Heart right ventricle (tissue), 16 donors: Measurements from ENCODE around the gene CAMKMT. TPM values are rescaled to one million over a fixed set of nuclear protein-coding genes. Genes with fewer than 3 reads are reported as not detected.
A peak's percentile ranks its signal among the peaks of the same experiment; 100 is the strongest.

Source experiments
- ATAC-seq, 8 donors: fragments of 200-7000 bp; cut with Tn5 transposase; one replicate each; pipeline ENCODE4 v1.9.1; 2020; ENCODE audit warnings: mild to moderate bottlenecking in 8 of 8, moderate library complexity in 8 of 8, moderate number of reproducible peaks in 1 of 8
- DNase-seq, 2 donors: peaks; one replicate each; pipeline ENCODE4 v3.0.0-alpha.2; 2020
- H3K27ac ChIP-seq, 10 donors: fragments of 200-600 bp; sonication (generic) in 2 of 10; one replicate each; pipeline versions ENCODE4 v1.5.0 to v1.8.0; 2020 to 2022; ENCODE audit warnings: mild to moderate bottlenecking in 3 of 10
- H3K27me3 ChIP-seq, 7 donors: fragments of 200-600 bp; one replicate each; pipeline ENCODE4 v1.8.0; 2021 to 2022; ENCODE audit warnings: mild to moderate bottlenecking in 2 of 7
- H3K36me3 ChIP-seq, 9 donors: fragments of 200-600 bp; sonication (generic) in 1 of 9; one replicate each; pipeline versions ENCODE4 v1.5.0 to v1.8.0; 2020 to 2022; ENCODE audit warnings: mild to moderate bottlenecking in 2 of 9
- H3K4me1 ChIP-seq, 9 donors: fragments of 200-600 bp; sonication (generic) in 1 of 9; one replicate each; pipeline versions ENCODE4 v1.5.0 to v1.8.0; 2020 to 2022; ENCODE audit warnings: mild to moderate bottlenecking in 4 of 9
- H3K4me3 ChIP-seq, 10 donors: fragments of 200-600 bp; sonication (generic) in 2 of 10; one replicate each; pipeline versions ENCODE4 v1.5.0 to v1.8.0; 2020 to 2022; ENCODE audit warnings: mild to moderate bottlenecking in 7 of 10, moderate library complexity in 2 of 10
- H3K9me3 ChIP-seq, 11 donors: fragments of 200-600 bp in 10 of 11; sonication (generic) in 2 of 11; one replicate each; pipeline versions ENCODE4 v1.5.0 to v1.8.0; 2013 to 2022; ENCODE audit warnings: mild to moderate bottlenecking in 2 of 11, control low read depth in 1 of 11, moderate library complexity in 1 of 11
- WGBS, 2 donors: extraction: QIAGEN DNeasy Blood & Tissue Kit; methylation state at CpG; one replicate each; pipeline ENCODE4 v1.1.7; 2013; ENCODE audit warnings: inconsistent platforms in 1 of 2; 5-methylcytosine and 5-hydroxymethylcytosine counted together
- intact Hi-C, 10 donors: fragments of 100-400 bp; cut with DNase I; formaldehyde crosslinking; loops; one replicate each; pipeline versions ENCODE4 v1.11.1 to v1.14.2; 2022
- polyA plus RNA-seq, 2 donors: library from polyadenylated mRNA; stranded (reverse); fragments of 200-250 nt; gene quantifications; one replicate each; pipeline ENCODE4 v1.2.3, GENCODE V29; 2013
- total RNA-seq, 10 donors: library from RNA; stranded (reverse); fragmentation: NEBNext Ultra II Directional in 3 of 10; extraction: Animal tissue kit (Norgen Biotek cat#: 25700) in 3 of 10; gene quantifications; one replicate each; pipeline versions ENCODE4 v1.2.1 to v1.2.4, GENCODE V29; 2021 to 2023
- TF ChIP-seq, protein P1 (sequence below), 9 donors: fragments of 200-600 bp; sonication (generic) in 2 of 9; IDR thresholded peaks; one replicate each; pipeline versions ENCODE4 v1.5.0 to v1.8.0; 2021 to 2022; ENCODE audit warnings: antibody characterized with exemption in 9 of 9, mild to moderate bottlenecking in 5 of 9, moderate library complexity in 1 of 9
- donor health status: Arrhythmogenic right ventricular cardiomyopathy.
- donor health status: ischemic (EF 13 %, LVEDD 7.1; RV severe dilation, severe dysfunction).
- donor health status: healthy with polysubstance abuse.
- donor health status: DM: no; HTN: yes; CAD: no.
- donor health status: DM: no; HTN: no; CAD: no.
- donor health status: ischemic (EF 25% LVEDD 6.9; RV normal size, moderate dysfunction).
- donor health status: ischemic (EF 25% LVEDD 5.7; RV mildly dilated, moderate dysfunction).
- donor health status: healthy.
- donor health status: DM: yes; HTN: yes; CAD: no.
- donor health status: Ischemic cardiomyopathy.
- donor health status: ischemic (EF 35%, LVEDD 5.7; RV mildly dilated, moderate dysfunction).
- donor health status: nonischemic (EF 11% LVEDD 7.7; RV severe dilation, severe dysfunction).
- donor health status: DM: yes; HTN: yes; CAD: no.
- donor health status: PGD.
- donor health status: ischemic (EF 29% LVEDD 5.4; RV normal size, mild dysfunction).
- donor health status: nonischemic (EF 23%, LVEDD 6.1; RV moderate dilation, normal function).

Gene CAMKMT
- total and polyA plus RNA-seq, 12 donors = 4.1 to 6.4 (median 4.8) TPM

DNA sequence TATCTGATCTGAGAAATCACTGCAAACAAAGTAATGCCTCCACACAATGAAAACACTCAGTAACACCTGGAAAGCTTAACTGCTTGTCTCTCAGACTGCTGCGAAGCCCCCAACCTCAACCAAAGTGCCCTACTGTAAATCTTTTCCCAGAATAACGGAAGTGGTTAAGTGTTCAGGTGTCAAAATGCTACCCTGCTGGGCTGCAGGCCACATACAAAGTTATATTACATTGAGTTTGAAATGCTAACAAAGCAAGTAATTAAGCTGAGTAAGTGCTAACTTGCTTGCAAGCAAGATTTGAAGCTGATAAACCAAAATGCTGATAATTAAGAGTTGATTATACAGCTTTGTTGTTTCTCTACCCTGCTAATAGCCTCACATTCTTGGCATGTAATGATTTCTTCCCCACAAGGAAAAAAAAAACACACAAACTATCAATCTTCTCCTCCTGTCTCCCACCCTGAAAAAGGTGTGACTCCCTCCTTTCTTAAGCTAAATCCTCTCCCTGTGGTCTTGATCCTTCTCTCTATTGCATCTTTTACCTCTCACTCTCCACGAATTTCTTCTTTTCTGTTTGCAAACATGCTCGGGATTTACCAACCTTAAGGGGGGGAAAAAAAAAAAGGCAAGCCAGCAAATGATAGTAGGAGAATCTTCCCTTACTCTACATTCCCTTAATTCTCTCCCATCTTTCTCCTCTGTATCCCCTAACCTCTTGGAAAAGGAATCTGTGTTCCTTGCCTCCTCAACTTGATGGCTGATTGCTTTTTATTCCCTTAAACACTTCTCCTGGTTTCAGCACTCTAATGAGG is 312.9 kb downstream of the CAMKMT start:
- intact Hi-C loops = no loop called here
- Histone ChIP-seq H3K9me3 (no peaks in the 10 kb centered on the region), H3K4me1 (no peaks in the 10 kb centered on the region), H3K27ac (no peak overlapping the region), H3K36me3 (no peaks in the 10 kb centered on the region), H3K27me3 (no peaks in the 10 kb centered on the region), H3K4me3 (no peak overlapping the region)
- TF ChIP-seq, protein P1, sequence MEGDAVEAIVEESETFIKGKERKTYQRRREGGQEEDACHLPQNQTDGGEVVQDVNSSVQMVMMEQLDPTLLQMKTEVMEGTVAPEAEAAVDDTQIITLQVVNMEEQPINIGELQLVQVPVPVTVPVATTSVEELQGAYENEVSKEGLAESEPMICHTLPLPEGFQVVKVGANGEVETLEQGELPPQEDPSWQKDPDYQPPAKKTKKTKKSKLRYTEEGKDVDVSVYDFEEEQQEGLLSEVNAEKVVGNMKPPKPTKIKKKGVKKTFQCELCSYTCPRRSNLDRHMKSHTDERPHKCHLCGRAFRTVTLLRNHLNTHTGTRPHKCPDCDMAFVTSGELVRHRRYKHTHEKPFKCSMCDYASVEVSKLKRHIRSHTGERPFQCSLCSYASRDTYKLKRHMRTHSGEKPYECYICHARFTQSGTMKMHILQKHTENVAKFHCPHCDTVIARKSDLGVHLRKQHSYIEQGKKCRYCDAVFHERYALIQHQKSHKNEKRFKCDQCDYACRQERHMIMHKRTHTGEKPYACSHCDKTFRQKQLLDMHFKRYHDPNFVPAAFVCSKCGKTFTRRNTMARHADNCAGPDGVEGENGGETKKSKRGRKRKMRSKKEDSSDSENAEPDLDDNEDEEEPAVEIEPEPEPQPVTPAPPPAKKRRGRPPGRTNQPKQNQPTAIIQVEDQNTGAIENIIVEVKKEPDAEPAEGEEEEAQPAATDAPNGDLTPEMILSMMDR (IDR thresholded peaks at IDR 0.05) = no peak
- no peak for DNase-seq
- no peak for ATAC-seq
- WGBS, 2 donors = 53 to 65% methylated on average over 4 of the region's 4 CpGs

DNA sequence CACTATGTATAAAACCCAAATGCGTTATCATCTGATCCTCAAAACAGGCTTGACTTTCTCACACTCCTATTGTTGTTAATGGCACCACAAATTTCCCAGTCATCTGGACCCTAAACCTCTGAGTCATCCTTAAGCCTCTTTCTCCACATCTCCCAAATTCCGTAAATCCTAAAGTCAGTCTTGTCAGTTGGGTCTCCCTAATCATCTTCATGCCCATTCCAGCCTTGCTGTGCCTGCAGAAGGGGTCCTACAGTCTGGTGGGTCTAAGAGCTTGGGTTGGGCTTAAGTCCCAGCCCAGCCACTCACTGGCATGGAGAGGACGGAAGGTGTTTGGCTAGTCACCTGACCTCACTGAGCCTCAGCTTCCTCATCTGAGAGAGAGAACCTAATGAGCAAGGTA is 314.6 kb downstream of the CAMKMT start:
- TF ChIP-seq, protein P1 (IDR thresholded peaks at IDR 0.05) = no peak
- Histone ChIP-seq H3K27ac (no peak overlapping the region), H3K27me3 (no peaks in the 10 kb centered on the region), H3K4me1 (peaks cover 0 to 7% (median 0%) of the 10 kb centered on the region in 9 donors), H3K4me3 (no peak overlapping the region), H3K36me3 (no peaks in the 10 kb centered on the region), H3K9me3 (no peaks in the 10 kb centered on the region)
- WGBS, 2 donors = 98% methylated on average over 3 of the region's 3 CpGs
- DNase-seq (no peak), ATAC-seq (no peak)
- intact Hi-C loops = no loop called here

DNA sequence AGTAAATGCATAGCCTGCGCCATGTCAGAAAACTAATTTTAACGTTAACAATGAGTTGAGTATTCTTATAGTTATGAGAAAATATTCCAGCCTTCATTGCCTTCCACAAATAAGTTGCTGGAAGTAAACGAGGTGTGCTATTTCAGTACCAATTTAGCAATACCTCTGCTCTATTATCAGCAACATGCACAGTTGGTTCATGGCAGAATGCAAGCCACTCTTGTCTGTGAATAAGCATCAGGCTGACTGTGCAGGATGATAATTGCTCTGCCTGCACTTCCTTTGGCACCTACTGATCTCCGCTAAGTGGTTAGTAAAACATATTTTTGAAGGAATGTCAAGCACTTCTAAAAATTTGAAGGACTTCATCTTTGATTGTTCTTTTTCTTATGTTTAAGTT is 317.8 kb downstream of the CAMKMT start:
- ATAC-seq (peak in 2 of 8 donors; percentile 44 to 76), DNase-seq (no peak)
- TF ChIP-seq, protein P1 (IDR thresholded peaks at IDR 0.05) = no peak
- no peaks in the 10 kb centered on the region for H3K9me3 ChIP-seq
- H3K36me3 ChIP-seq = no peaks in the 10 kb centered on the region
- intact Hi-C loops = no loop called here
- H3K27me3 ChIP-seq = no peaks in the 10 kb centered on the region
- H3K27ac ChIP-seq = no peak overlapping the region
- WGBS, 2 donors = 70 to 74% methylated on average over 4 of the region's 4 CpGs
- peaks cover 0 to 7% (median 0%) of the 10 kb centered on the region in 9 donors for H3K4me1 ChIP-seq
- H3K4me3 ChIP-seq = peak overlapping the region in 1 of 10 donors; percentile 11

DNA sequence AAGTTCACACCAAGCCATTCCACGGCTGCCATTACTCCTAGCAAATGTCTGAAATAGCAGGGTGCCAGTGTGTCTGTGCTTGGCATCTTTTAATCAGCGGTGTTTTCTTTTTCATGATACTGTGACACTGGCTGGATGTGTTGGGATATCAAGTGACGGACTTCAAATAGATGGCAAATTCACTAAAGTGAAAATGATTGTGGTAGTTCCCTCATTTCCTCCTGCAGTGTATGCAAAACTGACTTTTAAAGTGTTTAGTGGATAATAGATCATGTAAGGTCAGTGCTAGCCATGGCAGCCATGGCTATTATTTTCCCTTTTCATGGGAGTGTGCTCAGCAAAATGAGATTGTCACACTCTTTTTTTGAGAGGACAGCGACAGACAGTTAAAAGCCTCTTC is 318.2 kb downstream of the CAMKMT start:
- H3K4me3 ChIP-seq = peak overlapping the region in 1 of 10 donors; percentile 11
- intact Hi-C loops = loop anchor here in 1 of 10 donors (5.0 kb wide), 1 partner anchor 1833 kb away; no protein-coding TSS in a partner anchor
- H3K27me3 ChIP-seq = no peaks in the 10 kb centered on the region
- peaks cover 0 to 7% (median 0%) of the 10 kb centered on the region in 9 donors for H3K4me1 ChIP-seq
- H3K27ac ChIP-seq = no peak overlapping the region
- H3K36me3 ChIP-seq = no peaks in the 10 kb centered on the region
- DNase-seq (no peak), ATAC-seq (no peak)
- H3K9me3 ChIP-seq = no peaks in the 10 kb centered on the region
- TF ChIP-seq, protein P1 (IDR thresholded peaks at IDR 0.05) = no peak
- WGBS, 2 donors = 69 to 74% methylated on average over 4 of the region's 4 CpGs
